ENCODE measurements around the gene SCAANT1. TPM values are rescaled to one million over a fixed set of nuclear protein-coding genes. Genes with fewer than 3 reads are reported as not detected.

The SCAANT1 gene
- total RNA-seq, 6 donors from 2014 or later, result not detected

- TF ChIP-seq EP300 (IDR thresholded peaks at IDR 0.05) (no peak), POLR2A (IDR thresholded peaks at IDR 0.05) (no peak), POLR2AphosphoS5 (IDR thresholded peaks at IDR 0.05) (no peak), CTCF (IDR thresholded peaks at IDR 0.05) (no peak)
- Histone ChIP-seq H3K36me3 (peaks cover 0 to 21% (median 0%) of the 10 kb centered on the region in 4 donors), H3K9me3 (no peaks in the 10 kb centered on the region), H3K27ac (no peak overlapping the region), H3K4me1 (peaks cover 7 to 26% (median 16%) of the 10 kb centered on the region in 4 donors), H3K4me3 (no peak overlapping the region), H3K27me3 (no peaks in the 10 kb centered on the region)
- ATAC-seq (ENCODE audit: low FRiP score in 2 of 2) (no peak), DNase-seq (no peak)
- WGBS, 2 donors, result 29 to 35% methylated on average over 1 of the region's 1 CpG
Measured at GRCh38 chr3:63951492-63952247, 39.5 kb upstream of the SCAANT1 start.

GRCh38 chr3:63950698-63951097, 38.5 kb upstream of the SCAANT1 start:
- 57 to 73% methylated on average over 1 of the region's 1 CpG for WGBS, 2 donors

GRCh38 chr3:63949005-63949404, 36.8 kb upstream of the SCAANT1 start:
- Histone ChIP-seq H3K36me3 (peaks cover 0 to 11% (median under 1%) of the 10 kb centered on the region in 4 donors), H3K27ac (no peak overlapping the region), H3K9me3 (no peaks in the 10 kb centered on the region), H3K27me3 (no peaks in the 10 kb centered on the region), H3K4me3 (no peak overlapping the region), H3K4me1 (peaks cover 14 to 35% (median 27%) of the 10 kb centered on the region in 4 donors)
- DNase-seq, result no peak
- TF ChIP-seq POLR2A (IDR thresholded peaks at IDR 0.05), result no peak
- TF ChIP-seq POLR2AphosphoS5 (IDR thresholded peaks at IDR 0.05), result no peak
- TF ChIP-seq EP300 (IDR thresholded peaks at IDR 0.05), result no peak
- no peak for TF ChIP-seq CTCF (IDR thresholded peaks at IDR 0.05)
- WGBS, 2 donors, result 77 to 86% methylated on average over 2 of the region's 2 CpGs
- ATAC-seq (ENCODE audit: low FRiP score in 2 of 2), result no peak

More at GRCh38 chr3:63950698-63951097, 38.5 kb upstream of the SCAANT1 start:
- no peaks in the 10 kb centered on the region for H3K27me3 ChIP-seq
- no peaks in the 10 kb centered on the region for H3K9me3 ChIP-seq
- H3K27ac ChIP-seq, result peak overlapping the region in 1 of 4 donors; percentile 8
- no peak overlapping the region for H3K4me3 ChIP-seq
- DNase-seq, result no peak
- H3K36me3 ChIP-seq, result peaks cover 0 to 19% (median 0%) of the 10 kb centered on the region in 4 donors
- no peak for ATAC-seq (ENCODE audit: low FRiP score in 2 of 2)
- peaks cover 12 to 28% (median 18%) of the 10 kb centered on the region in 4 donors for H3K4me1 ChIP-seq
- TF ChIP-seq POLR2AphosphoS5 (IDR thresholded peaks at IDR 0.05), result no peak
- TF ChIP-seq POLR2A (IDR thresholded peaks at IDR 0.05), result no peak
- TF ChIP-seq CTCF (IDR thresholded peaks at IDR 0.05), result no peak
- no peak for TF ChIP-seq EP300 (IDR thresholded peaks at IDR 0.05)

GRCh38 chr3:63947594-63947993, 35.4 kb upstream of the SCAANT1 start:
- TF ChIP-seq POLR2AphosphoS5 (IDR thresholded peaks at IDR 0.05) (no peak), POLR2A (IDR thresholded peaks at IDR 0.05) (no peak), EP300 (IDR thresholded peaks at IDR 0.05) (no peak), CTCF (IDR thresholded peaks at IDR 0.05) (no peak)
- ATAC-seq (ENCODE audit: low FRiP score in 2 of 2), result no peak
- Histone ChIP-seq H3K36me3 (peaks cover 0 to 2% (median 0%) of the 10 kb centered on the region in 4 donors), H3K4me1 (peaks cover 14 to 39% (median 30%) of the 10 kb centered on the region in 4 donors), H3K4me3 (no peak overlapping the region), H3K27me3 (no peaks in the 10 kb centered on the region), H3K27ac (no peak overlapping the region), H3K9me3 (no peaks in the 10 kb centered on the region)
- WGBS, 2 donors, result 77 to 85% methylated on average over 2 of the region's 2 CpGs
- DNase-seq, result no peak
